HEK293T (cell line): ENCODE results near the gene MXRA7.

Experiments
- ARNT ChIP-seq: fragments of 450-650 bp; IDR thresholded peaks from 2 replicates; pipeline ENCODE4 v1.6.1; 2017; ENCODE audit warnings: mild to moderate bottlenecking
- BHLHE40 ChIP-seq: fragments of 450-650 bp; IDR thresholded peaks from 2 replicates; pipeline ENCODE4 v1.6.1; 2016; ENCODE audit warnings: mild to moderate bottlenecking, moderate library complexity, borderline replicate concordance
- CTBP1 ChIP-seq: fragments of 450-650 bp; IDR thresholded peaks from 2 replicates; pipeline ENCODE4 v1.6.1; 2016; ENCODE audit warnings: borderline replicate concordance
- ELF4 ChIP-seq: fragments of 450-650 bp; IDR thresholded peaks from 2 replicates; pipeline ENCODE4 v1.6.1; 2017; ENCODE audit warnings: antibody characterized with exemption
- FOXA1 ChIP-seq: fragments of 450-650 bp; IDR thresholded peaks from 2 replicates; pipeline ENCODE4 v1.6.1; 2016; ENCODE audit warnings: mild to moderate bottlenecking
- FOXK2 ChIP-seq: fragments of 450-650 bp; IDR thresholded peaks from 2 replicates; pipeline ENCODE4 v1.6.1; 2016; ENCODE audit warnings: mild to moderate bottlenecking
- FOXM1 ChIP-seq: fragments of 450-650 bp; IDR thresholded peaks from 2 replicates; pipeline ENCODE4 v1.6.1; 2017; ENCODE audit warnings: mild to moderate bottlenecking, borderline replicate concordance
- HDGF ChIP-seq: fragments of 450-650 bp; IDR thresholded peaks from 2 replicates; pipeline ENCODE4 v1.6.1; 2017; ENCODE audit warnings: antibody characterized with exemption, borderline replicate concordance
- L3MBTL2 ChIP-seq: fragments of 450-650 bp; conservative IDR thresholded peaks from 2 replicates; pipeline ENCODE4 v1.6.1; 2016; ENCODE audit warnings: mild to moderate bottlenecking
- LEF1 ChIP-seq: fragments of 450-650 bp; IDR thresholded peaks from 2 replicates; pipeline ENCODE4 v1.6.1; 2017; ENCODE audit warnings: mild to moderate bottlenecking, borderline replicate concordance
- PKNOX1 ChIP-seq: fragments of 450-650 bp; IDR thresholded peaks from 2 replicates; pipeline ENCODE4 v1.6.1; 2016
- SP1 ChIP-seq: fragments of 450-650 bp; IDR thresholded peaks from 2 replicates; pipeline ENCODE4 v1.6.1; 2017
- SUZ12 ChIP-seq: fragments of 450-650 bp; IDR thresholded peaks from 2 replicates; pipeline ENCODE4 v1.6.1; 2016; ENCODE audit warnings: mild to moderate bottlenecking
- TARDBP ChIP-seq: fragments of 450-650 bp; IDR thresholded peaks from 2 replicates; pipeline ENCODE4 v1.6.1; 2016

- no peak for TF ChIP-seq ELF4
- TF ChIP-seq SP1: no peak
- TF ChIP-seq FOXM1: no peak
- no peak for TF ChIP-seq FOXK2
- no peak for TF ChIP-seq FOXA1
- no peak for TF ChIP-seq BHLHE40
- no peak for TF ChIP-seq ARNT
- TF ChIP-seq PKNOX1: no peak
- TF ChIP-seq L3MBTL2: no peak
- no peak for TF ChIP-seq CTBP1
- TF ChIP-seq HDGF: no peak
- TF ChIP-seq SUZ12: no peak
- TF ChIP-seq LEF1: no peak
- no peak for TF ChIP-seq TARDBP
Measured at GRCh38 chr17:76732734-76733617, 22.2 kb upstream of the MXRA7 start.
